ENCODE data around the gene INSR. TPM values are rescaled to one million over a fixed set of nuclear protein-coding genes. Genes with fewer than 3 reads are reported as not detected.

The INSR gene
- total RNA-seq: 43.2 and 46.4 TPM in 2 replicates

DNA sequence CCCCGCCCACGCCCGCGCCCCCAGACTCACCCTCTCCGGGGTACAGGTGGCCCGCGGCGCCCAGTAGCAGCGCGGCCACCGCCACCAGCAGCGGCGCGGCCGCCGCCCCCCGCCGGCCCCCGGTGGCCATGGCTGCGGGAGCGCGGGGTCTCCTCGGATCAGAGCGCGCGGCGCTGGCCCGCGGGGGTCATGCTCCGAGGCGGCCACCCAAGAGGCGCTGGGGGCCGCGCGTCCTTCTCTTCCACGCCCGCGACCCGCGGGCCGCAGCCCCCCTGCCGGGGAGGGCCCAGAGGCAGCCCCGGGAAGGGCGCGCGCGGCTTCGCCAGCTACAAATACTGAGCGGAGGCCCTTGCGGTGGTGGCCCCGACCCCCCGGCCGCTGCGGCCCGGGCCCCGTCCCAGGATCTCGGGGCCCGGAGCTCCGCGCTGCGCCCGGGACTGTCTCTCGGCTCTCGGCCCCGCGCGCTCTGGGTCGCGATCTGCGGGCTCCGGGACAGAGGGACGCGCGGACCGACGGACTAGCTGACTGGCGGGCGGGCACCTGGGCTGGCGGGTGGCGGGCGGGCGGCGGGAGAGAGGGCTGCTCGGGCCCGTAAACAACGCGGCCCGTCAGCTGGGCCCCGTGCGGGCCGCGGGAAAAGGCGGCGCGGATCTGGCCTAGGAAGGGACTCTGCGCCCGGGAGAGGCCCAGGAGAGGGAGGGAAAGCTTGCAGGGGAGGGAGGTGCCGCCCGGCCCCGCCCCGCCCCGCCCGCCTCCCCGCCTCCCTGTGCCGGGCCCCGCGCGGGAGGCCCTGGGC, at the start of gene INSR:
Gene INSR, minus strand, starts transcription at position 653 of the 796 bp plus-strand sequence. Its CDS starts 523 bp downstream, at position 130.

DNA sequence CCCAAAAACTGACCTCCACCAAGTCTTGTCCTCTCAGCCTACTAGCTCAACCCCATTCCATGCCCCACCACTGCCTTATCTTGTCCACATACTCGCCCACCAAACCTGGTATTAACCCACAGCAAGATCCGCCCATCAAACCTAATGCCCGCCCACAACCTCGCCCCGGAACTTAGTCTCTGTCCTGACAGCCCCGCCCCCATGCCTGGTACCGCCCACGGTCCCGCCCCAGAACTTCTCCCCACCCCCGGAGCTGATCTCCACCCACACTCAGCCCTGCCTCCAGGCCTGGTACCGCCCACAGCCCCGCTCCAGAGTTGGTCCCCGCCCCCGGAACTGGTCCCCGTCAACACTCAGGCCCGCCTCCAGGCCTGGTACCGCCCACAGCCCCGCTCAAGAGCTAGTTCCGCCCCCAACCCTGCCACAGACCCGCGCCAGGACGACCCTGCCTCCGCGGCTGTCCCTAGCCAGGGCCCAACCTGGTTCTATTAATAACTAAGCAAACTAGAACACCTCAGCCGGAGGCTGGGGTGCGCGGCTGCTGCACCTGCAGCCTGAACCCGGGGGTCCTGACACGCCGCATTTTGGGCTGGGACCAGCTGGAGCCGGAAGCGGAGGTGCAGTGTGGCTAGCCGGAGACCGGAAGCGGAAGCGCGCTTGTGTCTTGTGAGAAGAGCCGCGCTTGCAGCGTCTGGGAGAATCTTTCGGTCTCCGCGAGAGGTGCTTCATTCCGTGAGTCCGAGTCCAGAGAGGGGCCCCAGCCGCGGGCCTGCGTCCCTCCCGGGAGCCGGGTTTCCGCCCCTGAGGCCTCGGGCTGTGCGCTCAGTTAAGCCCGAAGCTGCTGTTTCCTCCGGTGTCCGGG, 224.9 kb downstream of the INSR start, which contains the start of gene ZNF557:
Gene ZNF557, plus strand, starts transcription at position 662 of the 862 bp plus-strand sequence. CDS start 5,372 bp downstream, outside the sequence.

Other genes starting within 250 kb of the INSR start
- gene MBD3L2, start 245.1 kb downstream of the INSR start, total RNA-seq: not detected in 2 replicates
- gene MBD3L3, start 235.7 kb downstream of the INSR start, total RNA-seq: not detected in 2 replicates
- 9.1 and 16.3 TPM in 2 replicates for gene ZNF557, start 224.7 kb downstream of the INSR start, total RNA-seq
- 23.3 and 35.4 TPM in 2 replicates for gene ARHGEF18, start 54.5 kb upstream of the INSR start, total RNA-seq
- 1.5 and 2.1 TPM in 2 replicates for gene PEX11G, start 194.6 kb upstream of the INSR start, total RNA-seq
- 9.1 and 14.9 TPM in 2 replicates for gene ZNF358, start 221.7 kb upstream of the INSR start, total RNA-seq
- gene MCOLN1, start 228.2 kb upstream of the INSR start, total RNA-seq: 6.0 and 9.6 TPM in 2 replicates
- 85.8 and 164 TPM in 2 replicates for gene PNPLA6, start 241.3 kb upstream of the INSR start, total RNA-seq

Data from bladder microvascular endothelial cell (primary cell).